Liver (tissue), 3 donors: ENCODE results near the gene KLF3.

ENCODE experiments used
- EGR1 ChIP-seq, 2 donors: IDR thresholded peaks; 2 replicates each; pipeline ENCODE4 v1.6.1; 2016 to 2018; ENCODE audit warnings: antibody characterized with exemption in 2 of 2, low read depth in 2 of 2
- GABPA ChIP-seq, 2 donors: IDR thresholded peaks in 1 of 2; conservative IDR thresholded peaks in 1 of 2; 2 replicates each; pipeline ENCODE4 v1.6.1; 2016; ENCODE audit warnings: antibody characterized with exemption in 2 of 2, mild to moderate bottlenecking in 1 of 2, moderate library complexity in 1 of 2
- HNF4G ChIP-seq: IDR thresholded peaks from 2 replicates; pipeline ENCODE4 v1.6.1; 2016; ENCODE audit warnings: antibody characterized with exemption
- JUND ChIP-seq, 2 donors: IDR thresholded peaks; 2 replicates each; pipeline ENCODE4 v1.6.1; 2016; ENCODE audit warnings: antibody characterized with exemption in 2 of 2
- NR2F2 ChIP-seq: IDR thresholded peaks from 2 replicates; pipeline ENCODE4 v1.6.1; 2016; ENCODE audit warnings: antibody characterized with exemption
- SP1 ChIP-seq: IDR thresholded peaks from 2 replicates; pipeline ENCODE4 v1.6.1; 2018; ENCODE audit warnings: antibody characterized with exemption, mild to moderate bottlenecking
- TAF1 ChIP-seq: conservative IDR thresholded peaks from 2 replicates; pipeline ENCODE4 v1.6.1; 2016; ENCODE audit warnings: antibody characterized with exemption, mild to moderate bottlenecking
- YY1 ChIP-seq: IDR thresholded peaks from 2 replicates; pipeline ENCODE4 v1.6.1; 2016; ENCODE audit warnings: antibody characterized with exemption, mild to moderate bottlenecking
- TF ChIP-seq, protein P1 (sequence below): fragments of 150-350 bp; IDR thresholded peaks from 2 replicates; pipeline ENCODE4 v1.5.1; 2017; ENCODE audit warnings: improper control_type of control experiment, low read depth, low read length; ENCODE audit not compliant: missing input control
- TF ChIP-seq, protein P2 (sequence below): IDR thresholded peaks from 2 replicates; pipeline ENCODE4 v1.6.1; 2016; ENCODE audit warnings: antibody characterized with exemption
- TF ChIP-seq, protein P3 (sequence below): IDR thresholded peaks from 2 replicates; pipeline ENCODE4 v1.6.1; 2016; ENCODE audit warnings: antibody characterized with exemption, mild to moderate bottlenecking
- TF ChIP-seq, protein P4 (sequence below): IDR thresholded peaks from 2 replicates; pipeline ENCODE4 v1.6.1; 2016; ENCODE audit warnings: antibody characterized with exemption
- donor health status: healthy.
- donor health status: healthy.

DNA sequence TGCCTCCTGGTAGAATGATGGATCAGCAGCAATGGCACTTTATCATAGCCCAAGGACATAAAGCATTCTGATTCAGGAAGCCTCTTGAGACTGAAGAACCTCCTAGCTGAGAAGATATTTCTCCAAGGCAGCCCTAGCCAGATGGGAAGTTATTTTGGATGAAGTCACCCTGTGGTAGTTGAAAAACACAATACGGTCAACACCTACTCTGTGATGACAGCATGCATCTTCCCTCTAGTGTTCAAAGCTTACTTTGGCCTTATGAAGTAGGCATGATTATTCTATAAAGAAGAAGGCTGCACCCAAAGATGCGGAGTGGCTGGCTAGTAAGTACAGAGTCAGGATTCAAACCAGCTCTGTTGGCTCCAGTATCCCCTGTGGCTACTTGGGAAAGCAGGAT lies 70.9 kb downstream of the KLF3 start:
- TF ChIP-seq HNF4G (no peak), GABPA (IDR thresholded peaks at IDR 0.05 in 1 of 2, conservative IDR thresholded peaks at IDR 0.05 in 1 of 2) (no peak), TAF1 (no peak), YY1 (no peak), NR2F2 (no peak), SP1 (no peak), JUND (IDR thresholded peaks at IDR 0.05) (no peak), EGR1 (IDR thresholded peaks at IDR 0.05; ENCODE audit: low read depth in 2 of 2) (no peak)
- TF ChIP-seq, protein P1, sequence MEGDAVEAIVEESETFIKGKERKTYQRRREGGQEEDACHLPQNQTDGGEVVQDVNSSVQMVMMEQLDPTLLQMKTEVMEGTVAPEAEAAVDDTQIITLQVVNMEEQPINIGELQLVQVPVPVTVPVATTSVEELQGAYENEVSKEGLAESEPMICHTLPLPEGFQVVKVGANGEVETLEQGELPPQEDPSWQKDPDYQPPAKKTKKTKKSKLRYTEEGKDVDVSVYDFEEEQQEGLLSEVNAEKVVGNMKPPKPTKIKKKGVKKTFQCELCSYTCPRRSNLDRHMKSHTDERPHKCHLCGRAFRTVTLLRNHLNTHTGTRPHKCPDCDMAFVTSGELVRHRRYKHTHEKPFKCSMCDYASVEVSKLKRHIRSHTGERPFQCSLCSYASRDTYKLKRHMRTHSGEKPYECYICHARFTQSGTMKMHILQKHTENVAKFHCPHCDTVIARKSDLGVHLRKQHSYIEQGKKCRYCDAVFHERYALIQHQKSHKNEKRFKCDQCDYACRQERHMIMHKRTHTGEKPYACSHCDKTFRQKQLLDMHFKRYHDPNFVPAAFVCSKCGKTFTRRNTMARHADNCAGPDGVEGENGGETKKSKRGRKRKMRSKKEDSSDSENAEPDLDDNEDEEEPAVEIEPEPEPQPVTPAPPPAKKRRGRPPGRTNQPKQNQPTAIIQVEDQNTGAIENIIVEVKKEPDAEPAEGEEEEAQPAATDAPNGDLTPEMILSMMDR, result no peak
- TF ChIP-seq, protein P2, sequence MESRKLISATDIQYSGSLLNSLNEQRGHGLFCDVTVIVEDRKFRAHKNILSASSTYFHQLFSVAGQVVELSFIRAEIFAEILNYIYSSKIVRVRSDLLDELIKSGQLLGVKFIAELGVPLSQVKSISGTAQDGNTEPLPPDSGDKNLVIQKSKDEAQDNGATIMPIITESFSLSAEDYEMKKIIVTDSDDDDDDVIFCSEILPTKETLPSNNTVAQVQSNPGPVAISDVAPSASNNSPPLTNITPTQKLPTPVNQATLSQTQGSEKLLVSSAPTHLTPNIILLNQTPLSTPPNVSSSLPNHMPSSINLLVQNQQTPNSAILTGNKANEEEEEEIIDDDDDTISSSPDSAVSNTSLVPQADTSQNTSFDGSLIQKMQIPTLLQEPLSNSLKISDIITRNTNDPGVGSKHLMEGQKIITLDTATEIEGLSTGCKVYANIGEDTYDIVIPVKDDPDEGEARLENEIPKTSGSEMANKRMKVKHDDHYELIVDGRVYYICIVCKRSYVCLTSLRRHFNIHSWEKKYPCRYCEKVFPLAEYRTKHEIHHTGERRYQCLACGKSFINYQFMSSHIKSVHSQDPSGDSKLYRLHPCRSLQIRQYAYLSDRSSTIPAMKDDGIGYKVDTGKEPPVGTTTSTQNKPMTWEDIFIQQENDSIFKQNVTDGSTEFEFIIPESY, result no peak
- TF ChIP-seq, protein P3, sequence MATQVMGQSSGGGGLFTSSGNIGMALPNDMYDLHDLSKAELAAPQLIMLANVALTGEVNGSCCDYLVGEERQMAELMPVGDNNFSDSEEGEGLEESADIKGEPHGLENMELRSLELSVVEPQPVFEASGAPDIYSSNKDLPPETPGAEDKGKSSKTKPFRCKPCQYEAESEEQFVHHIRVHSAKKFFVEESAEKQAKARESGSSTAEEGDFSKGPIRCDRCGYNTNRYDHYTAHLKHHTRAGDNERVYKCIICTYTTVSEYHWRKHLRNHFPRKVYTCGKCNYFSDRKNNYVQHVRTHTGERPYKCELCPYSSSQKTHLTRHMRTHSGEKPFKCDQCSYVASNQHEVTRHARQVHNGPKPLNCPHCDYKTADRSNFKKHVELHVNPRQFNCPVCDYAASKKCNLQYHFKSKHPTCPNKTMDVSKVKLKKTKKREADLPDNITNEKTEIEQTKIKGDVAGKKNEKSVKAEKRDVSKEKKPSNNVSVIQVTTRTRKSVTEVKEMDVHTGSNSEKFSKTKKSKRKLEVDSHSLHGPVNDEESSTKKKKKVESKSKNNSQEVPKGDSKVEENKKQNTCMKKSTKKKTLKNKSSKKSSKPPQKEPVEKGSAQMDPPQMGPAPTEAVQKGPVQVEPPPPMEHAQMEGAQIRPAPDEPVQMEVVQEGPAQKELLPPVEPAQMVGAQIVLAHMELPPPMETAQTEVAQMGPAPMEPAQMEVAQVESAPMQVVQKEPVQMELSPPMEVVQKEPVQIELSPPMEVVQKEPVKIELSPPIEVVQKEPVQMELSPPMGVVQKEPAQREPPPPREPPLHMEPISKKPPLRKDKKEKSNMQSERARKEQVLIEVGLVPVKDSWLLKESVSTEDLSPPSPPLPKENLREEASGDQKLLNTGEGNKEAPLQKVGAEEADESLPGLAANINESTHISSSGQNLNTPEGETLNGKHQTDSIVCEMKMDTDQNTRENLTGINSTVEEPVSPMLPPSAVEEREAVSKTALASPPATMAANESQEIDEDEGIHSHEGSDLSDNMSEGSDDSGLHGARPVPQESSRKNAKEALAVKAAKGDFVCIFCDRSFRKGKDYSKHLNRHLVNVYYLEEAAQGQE, result no peak
- TF ChIP-seq, protein P4, sequence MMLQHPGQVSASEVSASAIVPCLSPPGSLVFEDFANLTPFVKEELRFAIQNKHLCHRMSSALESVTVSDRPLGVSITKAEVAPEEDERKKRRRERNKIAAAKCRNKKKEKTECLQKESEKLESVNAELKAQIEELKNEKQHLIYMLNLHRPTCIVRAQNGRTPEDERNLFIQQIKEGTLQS, result no peak
